Omental fat pad (tissue), 4 donors: ENCODE data around the gene SMAD6. TPM values are rescaled to one million over a fixed set of nuclear protein-coding genes. Genes with fewer than 3 reads are reported as not detected.

ENCODE experiments used
- ATAC-seq: fragments of 150-250 bp; one replicate; pipeline ENCODE4 v1.9.1; 2016; ENCODE audit warnings: mild to moderate bottlenecking, moderate library complexity; ENCODE audit not compliant: low FRiP score
- DNase-seq: peaks from one replicate; pipeline ENCODE4 v3.0.0-alpha.2; 2019; ENCODE audit warnings: low spot score
- CTCF ChIP-seq, 3 donors: fragments of 450-650 bp; IDR thresholded peaks; one replicate each; pipeline ENCODE4 v1.5.1; 2016 to 2017; ENCODE audit warnings: antibody characterized with exemption in 3 of 3, mild to moderate bottlenecking in 3 of 3, moderate library complexity in 2 of 3
- total RNA-seq, 4 donors: library from RNA; depleted of rRNA; stranded (reverse); fragments of >200 nt; gene quantifications; one replicate each; pipeline ENCODE4 v1.1.0, GENCODE V29; 2016

Gene SMAD6
- total RNA-seq, 4 donors from 2014 or later = 15.6 to 44.9 (median 23.8) TPM

DNA sequence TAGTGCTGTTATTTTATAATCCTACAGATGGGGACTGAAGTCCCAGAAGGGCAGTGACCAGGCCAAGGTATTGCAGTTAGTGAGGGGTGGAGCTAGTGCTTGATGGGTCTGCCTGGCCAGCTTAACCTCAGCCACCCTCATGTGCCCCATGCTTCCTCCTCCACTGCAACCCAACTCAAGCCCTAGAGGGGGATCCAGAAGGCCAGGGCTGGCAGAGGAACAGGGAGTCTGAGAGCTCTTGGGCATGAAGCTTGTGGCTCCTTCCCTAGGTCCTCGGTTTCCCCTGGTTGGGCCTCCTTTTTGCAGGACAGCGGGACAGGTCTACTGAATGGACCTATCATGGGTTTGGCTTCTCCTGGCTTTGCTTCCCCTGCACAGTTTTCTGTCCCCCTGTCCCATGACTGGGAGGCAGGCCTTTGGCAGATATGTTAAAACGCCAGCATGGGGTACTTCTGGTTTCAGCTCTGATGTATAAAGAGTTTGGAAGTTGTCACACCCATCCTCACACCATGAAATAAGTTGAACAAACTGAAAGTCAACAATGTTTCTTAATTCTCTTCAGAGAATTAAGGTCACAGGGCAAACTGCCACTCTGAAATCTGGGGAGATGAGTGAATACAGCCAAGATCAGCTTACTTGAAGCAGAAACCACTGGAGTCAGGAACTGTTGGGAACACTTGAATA is 103.3 kb downstream of the SMAD6 start:
- no peak for TF ChIP-seq CTCF (IDR thresholded peaks at IDR 0.05)
- DNase-seq (no peak), ATAC-seq (no peak)

DNA sequence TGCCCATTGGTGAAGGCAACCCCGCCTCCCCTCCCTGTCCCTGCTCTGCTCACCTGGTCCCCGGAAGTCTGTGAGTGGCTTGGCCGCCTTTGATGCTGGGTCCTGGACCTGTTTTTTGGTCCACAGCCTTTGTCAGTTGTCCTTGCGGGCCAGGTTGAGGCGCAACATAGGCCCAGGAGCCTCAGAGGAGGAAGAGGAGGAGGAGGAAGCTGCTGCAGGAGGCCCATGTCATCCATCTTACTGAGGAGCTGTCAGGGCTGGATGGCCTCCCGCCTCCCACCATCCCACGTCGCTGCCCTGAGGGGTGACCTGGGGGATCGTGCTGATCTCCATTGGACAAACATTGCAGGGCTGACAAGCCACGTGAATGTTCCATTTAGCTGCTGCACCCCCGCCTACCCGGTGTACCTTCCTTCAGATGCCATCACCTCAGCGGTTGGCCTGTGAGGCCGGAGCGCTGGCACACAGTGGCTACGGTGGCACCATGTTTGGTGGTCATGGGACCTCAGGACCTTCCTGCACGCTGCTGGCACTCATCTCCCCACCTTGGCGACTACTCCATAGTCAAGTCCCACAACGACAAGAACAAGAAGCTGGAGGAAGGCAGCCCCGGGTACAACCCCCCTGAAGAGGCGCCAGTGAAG is 106.3 kb downstream of the SMAD6 start:
- ATAC-seq (no peak), DNase-seq (no peak)
- no peak for TF ChIP-seq CTCF (IDR thresholded peaks at IDR 0.05)

DNA sequence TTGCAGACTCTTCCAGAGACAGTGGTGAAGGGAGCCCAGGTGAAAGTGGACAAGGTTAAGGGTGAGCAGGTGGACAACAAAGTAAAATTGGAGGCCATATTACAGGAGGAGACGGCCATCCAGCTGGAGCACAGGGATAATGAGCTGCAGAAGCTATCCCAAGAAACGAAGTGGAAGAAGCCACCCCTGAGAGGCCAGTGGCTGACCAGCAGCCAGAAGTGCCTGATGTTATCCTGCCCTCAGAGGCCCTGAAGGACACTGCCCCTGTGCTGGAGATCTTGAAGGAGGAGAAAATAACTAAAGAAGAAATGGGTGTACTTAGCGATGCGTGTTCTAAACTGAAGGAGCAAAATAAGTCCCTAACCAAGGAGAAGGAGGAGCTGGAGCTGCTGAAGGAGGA is 107.6 kb downstream of the SMAD6 start:
- DNase-seq (no peak), ATAC-seq (no peak)
- no peak for TF ChIP-seq CTCF (IDR thresholded peaks at IDR 0.05)

DNA sequence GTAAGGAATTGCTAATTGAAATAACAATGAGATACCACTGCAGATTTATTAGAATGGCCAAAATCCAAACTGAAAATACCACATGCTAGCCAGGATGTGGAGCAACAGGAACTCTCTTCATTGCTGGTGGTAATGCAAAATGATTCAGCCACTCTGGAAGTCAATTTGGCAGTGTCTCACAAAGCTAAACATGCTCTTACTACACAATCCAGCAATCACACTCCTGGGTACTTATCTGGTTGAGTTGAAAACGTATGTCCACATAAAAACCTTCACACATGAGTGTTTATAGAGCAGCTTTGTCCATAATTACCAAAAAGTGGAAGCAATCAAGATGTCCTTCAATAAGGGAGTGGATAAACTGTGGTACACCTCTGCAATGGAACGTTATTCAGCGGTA is 113.3 kb downstream of the SMAD6 start:
- ATAC-seq (no peak), DNase-seq (no peak)

DNA sequence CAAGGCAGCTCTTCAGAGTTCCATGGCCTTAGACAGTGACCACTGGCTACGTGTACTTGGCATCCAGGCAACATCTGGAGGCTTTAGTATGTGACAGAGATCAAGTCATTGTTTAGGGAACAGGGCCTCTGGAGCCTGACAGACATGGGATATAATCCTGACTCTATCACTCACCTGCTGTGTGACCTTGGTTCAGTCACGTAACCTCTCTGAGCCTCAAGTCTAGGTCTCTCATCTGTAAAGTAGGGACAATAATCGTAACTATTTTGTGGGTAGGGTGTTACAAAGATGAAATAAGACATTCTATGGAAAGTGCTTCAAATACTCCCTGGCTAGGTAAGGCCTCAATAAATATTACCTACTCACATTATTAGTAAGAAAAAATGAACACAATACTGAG is 114.2 kb downstream of the SMAD6 start:
- DNase-seq (no peak), ATAC-seq (no peak)
- TF ChIP-seq CTCF (IDR thresholded peaks at IDR 0.05) = no peak

More for the DNA sequence above, 113.3 kb downstream of the SMAD6 start:
- TF ChIP-seq CTCF (IDR thresholded peaks at IDR 0.05) = no peak

DNA sequence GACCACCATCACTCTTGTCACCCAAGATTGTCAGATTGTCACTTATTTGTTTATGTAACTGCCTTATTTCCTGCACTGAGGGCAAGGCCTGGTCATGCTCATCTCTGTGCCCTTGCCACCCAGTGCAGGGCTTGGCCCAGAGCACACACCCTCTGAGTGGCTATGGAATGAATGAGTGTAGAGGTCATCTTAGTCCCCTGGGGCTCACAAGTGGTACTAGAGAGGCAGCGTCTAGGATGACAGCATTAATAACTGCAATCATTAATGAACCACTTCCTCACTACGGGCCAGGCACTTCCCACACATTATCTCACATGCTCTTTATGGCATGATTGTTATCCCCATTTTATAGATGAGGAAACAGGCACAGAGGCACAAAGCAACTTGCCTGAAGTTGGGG is 117.0 kb downstream of the SMAD6 start:
- DNase-seq (no peak), ATAC-seq (no peak)
- TF ChIP-seq CTCF (IDR thresholded peaks at IDR 0.05) = no peak
